Inflammatory macrophage treated with lipopolysaccharide for 4 hours (primary cell): ENCODE measurements around the gene GRM4.

Experiments
- DNase-seq: peaks from one replicate; pipeline ENCODE4 v3.0.0-alpha.2; 2020

Gene GRM4

GRCh38 chr6:34039943-34040342 lies 105.9 kb downstream of the GRM4 start:
- DNase-seq: no peak

GRCh38 chr6:34037151-34037550 lies 108.7 kb downstream of the GRM4 start:
- DNase-seq: no peak

GRCh38 chr6:34036357-34037069 lies 109.4 kb downstream of the GRM4 start:
- DNase-seq: no peak

- DNase-seq: no peak
Measured at GRCh38 chr6:34035704-34036356, 110.1 kb downstream of the GRM4 start.

GRCh38 chr6:34035161-34035560 lies 110.7 kb downstream of the GRM4 start:
- DNase-seq: no peak

GRCh38 chr6:34032856-34033255 lies 113.0 kb downstream of the GRM4 start:
- DNase-seq: no peak

- DNase-seq: no peak
Measured at GRCh38 chr6:34031625-34032383, 114.1 kb downstream of the GRM4 start.

GRCh38 chr6:34030831-34031624 lies 114.9 kb downstream of the GRM4 start:
- DNase-seq: no peak

- no peak for DNase-seq
Measured at GRCh38 chr6:34029489-34030280, 116.2 kb downstream of the GRM4 start.

GRCh38 chr6:34028691-34029360 lies 117.1 kb downstream of the GRM4 start:
- no peak for DNase-seq

- no peak for DNase-seq
Measured at GRCh38 chr6:34027939-34028441, 117.9 kb downstream of the GRM4 start.

GRCh38 chr6:34027445-34027936 lies 118.4 kb downstream of the GRM4 start:
- DNase-seq: peak; percentile 25

GRCh38 chr6:34025861-34026260 lies 120.0 kb downstream of the GRM4 start:
- no peak for DNase-seq

GRCh38 chr6:34025112-34025807 lies 120.6 kb downstream of the GRM4 start:
- no peak for DNase-seq

GRCh38 chr6:34022873-34023255 lies 123.0 kb downstream of the GRM4 start:
- DNase-seq: no peak

- DNase-seq: no peak
Measured at GRCh38 chr6:34022250-34022872, 123.5 kb downstream of the GRM4 start.

GRCh38 chr6:34021554-34022190 lies 124.2 kb downstream of the GRM4 start:
- DNase-seq: no peak

GRCh38 chr6:34020807-34021553 lies 124.9 kb downstream of the GRM4 start:
- DNase-seq: no peak

GRCh38 chr6:34020278-34020677 lies 125.6 kb downstream of the GRM4 start:
- no peak for DNase-seq
